ENCODE data around the gene CABS1.

Gene CABS1

DNA sequence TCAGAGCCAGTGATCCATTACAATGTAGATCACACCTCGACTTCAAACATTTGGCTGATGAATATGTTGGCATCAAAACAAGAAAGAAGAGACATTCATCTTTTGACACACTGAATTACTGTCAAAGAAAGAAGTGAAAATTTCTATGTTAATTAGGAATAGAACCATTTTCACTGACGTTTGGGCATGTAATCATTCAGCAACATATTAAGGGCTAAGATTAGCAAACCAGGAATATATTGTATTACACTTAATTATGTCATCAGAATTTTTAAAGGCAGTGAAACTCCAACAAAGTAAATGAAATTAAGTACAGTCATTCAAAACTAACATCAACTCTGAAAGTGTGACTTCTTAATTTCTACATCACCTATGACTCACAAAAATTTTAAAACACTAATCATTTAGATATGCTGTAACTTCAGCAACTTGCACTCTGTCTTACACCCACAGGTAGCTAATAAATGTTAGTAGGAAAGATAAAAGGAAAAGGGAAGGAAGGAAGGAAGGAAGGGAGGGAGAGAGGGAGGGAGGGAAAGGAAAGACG, 24.4 kb downstream of the CABS1 start:
- FAIRE-seq (no peak), DNase-seq (ENCODE audit: insufficient read length, low spot score) (no peak)
- no peak for TF ChIP-seq POLR2A (IDR thresholded peaks at IDR 0.05; ENCODE audit: low read depth, low read length)

DNA sequence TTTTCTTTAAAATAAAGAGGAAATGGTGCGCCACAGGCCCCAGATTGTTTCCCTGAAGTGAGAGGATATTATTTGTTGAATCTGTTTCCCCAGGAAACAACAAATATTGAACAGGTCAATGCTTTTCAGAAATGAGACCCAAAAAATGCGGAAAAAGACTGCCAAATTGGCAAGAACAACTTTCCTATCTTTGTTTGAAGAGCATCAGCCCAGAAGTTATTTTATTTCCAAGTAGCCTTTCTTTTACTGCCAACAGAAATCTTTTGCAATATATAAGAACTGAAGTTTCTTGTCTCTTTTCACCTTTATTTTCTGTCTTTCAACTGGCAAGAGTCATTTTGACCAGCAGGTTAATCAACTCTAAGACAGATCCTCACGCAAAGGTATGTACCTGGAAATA, 25.7 kb downstream of the CABS1 start, which contains the start of gene SMR3A:
SMR3A (plus strand) TSS at position 301 of the 400 bp plus-strand sequence. CDS start 1,356 bp downstream, outside the sequence.
- DNase-seq (ENCODE audit: insufficient read length, low spot score) (no peak), FAIRE-seq (no peak)
- no peak for TF ChIP-seq POLR2A (IDR thresholded peaks at IDR 0.05; ENCODE audit: low read depth, low read length)

DNA sequence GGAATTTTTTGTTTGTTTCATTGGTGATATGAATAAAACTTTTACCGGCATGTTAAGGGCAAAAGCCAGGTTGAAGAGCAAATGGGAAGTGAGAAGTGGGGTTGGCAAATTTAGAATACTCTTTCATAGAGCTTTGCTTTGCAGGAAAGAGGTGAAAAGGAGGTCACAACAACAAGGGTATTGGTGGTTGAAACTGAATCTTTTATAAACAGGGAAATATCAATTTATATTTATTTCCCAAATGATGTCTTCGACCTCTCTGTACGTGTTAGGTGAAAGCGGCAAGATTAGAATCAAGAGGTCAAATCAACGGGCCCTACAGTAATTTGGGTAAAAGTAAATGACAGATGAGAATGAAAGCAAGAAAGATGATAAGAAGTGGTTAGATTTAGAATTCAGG, 29.2 kb downstream of the CABS1 start:
- DNase-seq (ENCODE audit: insufficient read length, low spot score) (no peak), FAIRE-seq (no peak)
- no peak for TF ChIP-seq POLR2A (IDR thresholded peaks at IDR 0.05; ENCODE audit: low read depth, low read length)

- TF ChIP-seq POLR2A (IDR thresholded peaks at IDR 0.05; ENCODE audit: low read depth, low read length), result no peak
- DNase-seq (ENCODE audit: insufficient read length, low spot score) (no peak), FAIRE-seq (no peak)
Measured at GRCh38 chr4:70365479-70365878, 30.7 kb downstream of the CABS1 start.

DNA sequence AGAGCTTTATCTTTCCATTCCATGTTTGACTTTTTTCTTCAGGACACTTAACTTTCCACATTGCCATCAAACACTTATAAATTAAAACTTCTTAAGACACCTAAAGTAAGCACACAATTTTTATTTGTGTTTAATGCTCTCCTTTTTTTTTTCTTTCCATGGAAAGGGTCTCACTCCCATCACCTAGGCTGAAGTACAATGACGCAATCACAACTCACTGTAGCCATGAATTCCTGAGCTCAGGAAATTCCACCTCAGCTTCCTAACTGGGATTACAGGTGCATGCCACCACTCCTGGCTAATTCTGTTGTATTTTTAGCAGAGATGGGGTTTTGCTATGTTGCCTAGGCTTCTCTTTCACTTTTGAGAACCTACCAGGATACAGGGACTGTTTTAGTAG, 33.0 kb downstream of the CABS1 start:
- DNase-seq (ENCODE audit: insufficient read length, low spot score) (no peak), FAIRE-seq (no peak)
- no peak for TF ChIP-seq POLR2A (IDR thresholded peaks at IDR 0.05; ENCODE audit: low read depth, low read length)

DNA sequence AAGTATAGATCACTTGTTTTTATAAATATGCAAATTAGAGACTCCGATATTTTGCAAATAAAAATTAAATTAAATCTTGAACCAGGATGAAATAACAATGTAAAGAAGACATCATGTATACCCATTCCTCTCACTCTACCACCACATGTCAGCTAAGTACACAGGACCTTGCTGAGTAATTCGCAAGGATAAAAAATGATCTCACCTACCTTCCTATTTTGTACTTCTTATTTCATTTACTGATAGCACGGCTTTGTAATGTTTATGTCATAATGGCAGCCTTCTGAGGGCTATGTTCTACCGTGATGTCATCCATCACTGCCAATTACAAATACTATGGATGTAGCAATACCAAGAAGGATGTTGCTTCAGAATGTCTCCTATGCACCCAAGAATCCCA, 37.2 kb downstream of the CABS1 start:
- FAIRE-seq (no peak), DNase-seq (ENCODE audit: insufficient read length, low spot score) (no peak)
- no peak for TF ChIP-seq POLR2A (IDR thresholded peaks at IDR 0.05; ENCODE audit: low read depth, low read length)

DNA sequence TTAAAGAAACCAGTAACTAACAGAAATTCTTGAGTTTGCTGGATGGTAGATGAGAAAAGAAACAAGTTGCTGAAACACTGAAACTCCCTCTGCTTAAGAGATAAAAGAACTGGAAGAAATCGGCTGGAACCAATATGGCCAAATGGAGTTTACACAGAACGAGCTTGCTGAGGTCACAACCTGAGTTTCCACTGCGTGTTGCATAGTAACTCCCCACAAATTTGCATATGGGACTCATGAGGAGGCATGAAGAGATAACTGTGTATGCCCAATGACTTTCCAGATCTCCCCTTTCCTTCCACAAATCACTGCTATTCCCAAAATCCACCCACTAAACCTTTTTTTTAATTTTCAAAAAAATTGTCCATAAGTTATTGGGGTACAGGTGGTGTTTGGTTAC, 38.0 kb downstream of the CABS1 start:
- DNase-seq (ENCODE audit: insufficient read length, low spot score) (no peak), FAIRE-seq (no peak)
- no peak for TF ChIP-seq POLR2A (IDR thresholded peaks at IDR 0.05; ENCODE audit: low read depth, low read length)

DNA sequence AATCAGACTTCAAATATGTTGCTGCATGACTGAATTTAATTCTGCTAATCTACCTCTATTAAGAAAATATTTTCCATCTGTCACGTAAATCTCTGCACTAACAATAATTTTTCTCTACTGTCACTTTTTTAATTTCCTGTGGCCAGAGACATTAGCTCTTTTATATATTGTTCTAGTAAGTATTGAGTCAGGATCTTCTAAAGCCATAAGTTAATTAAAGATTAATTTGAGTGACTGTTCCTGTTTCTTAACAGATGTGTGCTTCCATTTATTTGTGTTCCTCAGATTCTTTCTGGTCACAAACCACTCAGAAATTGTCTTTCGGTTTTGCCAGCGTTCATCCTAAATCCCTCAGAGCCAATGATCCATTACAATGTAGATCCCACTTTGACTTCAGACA, 45.8 kb downstream of the CABS1 start:
- FAIRE-seq, result no peak
- no peak for DNase-seq (ENCODE audit: insufficient read length, low spot score)
- TF ChIP-seq POLR2A (IDR thresholded peaks at IDR 0.05; ENCODE audit: low read depth, low read length), result no peak

DNA sequence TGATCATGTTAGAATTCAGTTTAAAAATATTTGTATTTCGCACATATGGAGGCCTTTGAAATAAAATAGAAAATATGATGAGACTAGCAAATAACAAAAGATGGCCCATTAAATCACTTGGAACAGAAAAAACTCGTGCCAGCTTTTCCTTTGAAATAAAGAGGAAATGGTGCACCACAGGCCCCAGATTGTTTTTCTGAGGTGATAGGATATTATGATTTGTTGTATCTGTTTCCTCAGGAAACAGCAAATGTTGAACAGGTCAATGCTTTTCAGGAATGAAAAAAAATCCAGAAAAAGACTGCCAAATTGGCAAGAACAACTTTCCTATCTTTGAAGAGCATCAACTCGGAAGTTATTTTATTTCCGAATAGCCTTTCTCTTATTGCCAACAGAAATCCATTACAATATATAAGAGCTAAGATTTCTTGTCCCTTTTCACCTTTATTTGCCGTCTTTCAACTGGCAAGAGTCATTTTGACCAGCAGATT, 48.0 kb downstream of the CABS1 start, which contains the start of gene SMR3B:
SMR3B (plus strand) TSS at position 441 of the 491 bp plus-strand sequence. CDS start 1,380 bp downstream, outside the sequence.
- FAIRE-seq (no peak), DNase-seq (ENCODE audit: insufficient read length, low spot score) (no peak)
- no peak for TF ChIP-seq POLR2A (IDR thresholded peaks at IDR 0.05; ENCODE audit: low read depth, low read length)

All from H54 (cell line).